Neural progenitor cell (in vitro differentiated cells): ENCODE data around the gene TAGAP.

Experiments used
- EZH2phosphoT487 ChIP-seq: fragments of 200-600 bp; sonication (generic); IDR thresholded peaks from 2 replicates; pipeline ENCODE4 v1.6.1; 2017; ENCODE audit warnings: antibody characterized with exemption
- TF ChIP-seq, protein P1 (sequence below): fragments of 200-600 bp; sonication (generic); IDR thresholded peaks from 2 replicates; pipeline ENCODE4 v1.5.1; 2017; ENCODE audit warnings: antibody characterized with exemption, mild to moderate bottlenecking

- TF ChIP-seq, protein P1, sequence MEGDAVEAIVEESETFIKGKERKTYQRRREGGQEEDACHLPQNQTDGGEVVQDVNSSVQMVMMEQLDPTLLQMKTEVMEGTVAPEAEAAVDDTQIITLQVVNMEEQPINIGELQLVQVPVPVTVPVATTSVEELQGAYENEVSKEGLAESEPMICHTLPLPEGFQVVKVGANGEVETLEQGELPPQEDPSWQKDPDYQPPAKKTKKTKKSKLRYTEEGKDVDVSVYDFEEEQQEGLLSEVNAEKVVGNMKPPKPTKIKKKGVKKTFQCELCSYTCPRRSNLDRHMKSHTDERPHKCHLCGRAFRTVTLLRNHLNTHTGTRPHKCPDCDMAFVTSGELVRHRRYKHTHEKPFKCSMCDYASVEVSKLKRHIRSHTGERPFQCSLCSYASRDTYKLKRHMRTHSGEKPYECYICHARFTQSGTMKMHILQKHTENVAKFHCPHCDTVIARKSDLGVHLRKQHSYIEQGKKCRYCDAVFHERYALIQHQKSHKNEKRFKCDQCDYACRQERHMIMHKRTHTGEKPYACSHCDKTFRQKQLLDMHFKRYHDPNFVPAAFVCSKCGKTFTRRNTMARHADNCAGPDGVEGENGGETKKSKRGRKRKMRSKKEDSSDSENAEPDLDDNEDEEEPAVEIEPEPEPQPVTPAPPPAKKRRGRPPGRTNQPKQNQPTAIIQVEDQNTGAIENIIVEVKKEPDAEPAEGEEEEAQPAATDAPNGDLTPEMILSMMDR: no peak
- no peak for TF ChIP-seq EZH2phosphoT487
Measured at GRCh38 chr6:159043947-159044346, 844 bp downstream of the TAGAP start.
